NCI-H510A (cell line): ENCODE data around the gene ATRIP.
"Not testable (repeated sequence)": the region's sequence is repeated elsewhere in the genome, so short reads cannot be mapped to it uniquely, and the experiment has no call there.

Experiments
- DNase-seq: peaks from one replicate; lab custom pipeline; 2025; lab: John Stamatoyannopoulos, UW

Gene ATRIP

GRCh38 chr3:48437812-48438211 is 8.7 kb upstream of the ATRIP start:
- no peak for DNase-seq

DNA sequence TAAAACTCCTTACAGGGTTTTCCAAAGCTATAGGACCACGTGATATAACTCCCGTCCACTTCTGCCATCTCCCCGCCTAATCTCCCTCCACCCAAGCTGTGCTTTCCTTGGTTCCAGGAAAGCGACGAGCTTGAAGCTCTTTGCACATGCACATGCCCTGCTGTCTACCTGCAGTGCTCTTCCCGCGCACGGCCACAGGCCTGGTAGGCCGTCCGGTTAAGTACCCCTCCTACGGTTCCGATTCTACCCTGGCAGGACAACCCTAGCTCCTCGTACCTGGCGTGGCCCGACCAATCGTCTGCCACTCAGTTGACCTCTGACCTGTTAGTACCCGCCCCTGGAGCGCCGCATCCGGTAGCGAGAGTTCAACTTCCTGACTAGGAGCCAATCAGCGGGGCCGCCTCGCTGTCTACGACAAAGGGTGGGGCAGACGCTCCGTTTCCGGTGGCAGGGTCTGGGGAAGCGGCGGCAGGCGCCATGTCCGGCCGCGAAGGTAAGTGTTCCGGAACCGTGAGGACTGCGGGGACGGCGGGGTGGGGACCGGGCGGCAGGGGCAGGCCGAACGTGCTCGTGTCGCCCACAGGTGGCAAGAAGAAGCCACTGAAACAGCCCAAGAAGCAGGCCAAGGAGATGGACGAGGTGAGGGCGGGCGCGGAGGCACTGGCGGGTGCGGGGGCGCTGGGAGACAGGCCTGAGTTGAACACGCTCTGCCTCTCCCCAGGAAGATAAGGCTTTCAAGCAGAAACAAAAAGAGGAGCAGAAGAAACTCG is 6.5 kb upstream of the ATRIP start, which contains the start of the genes CCDC51 and TMA7:
CCDC51 (minus strand) TSS at position 300 of the 770 bp plus-strand sequence. CDS start 4,991 bp downstream, outside the sequence.
TMA7 (plus strand) TSS at position 438 of the 770 bp plus-strand sequence; CDS start at position 478, 40 bp downstream.
- peak; percentile 94 for DNase-seq

DNA sequence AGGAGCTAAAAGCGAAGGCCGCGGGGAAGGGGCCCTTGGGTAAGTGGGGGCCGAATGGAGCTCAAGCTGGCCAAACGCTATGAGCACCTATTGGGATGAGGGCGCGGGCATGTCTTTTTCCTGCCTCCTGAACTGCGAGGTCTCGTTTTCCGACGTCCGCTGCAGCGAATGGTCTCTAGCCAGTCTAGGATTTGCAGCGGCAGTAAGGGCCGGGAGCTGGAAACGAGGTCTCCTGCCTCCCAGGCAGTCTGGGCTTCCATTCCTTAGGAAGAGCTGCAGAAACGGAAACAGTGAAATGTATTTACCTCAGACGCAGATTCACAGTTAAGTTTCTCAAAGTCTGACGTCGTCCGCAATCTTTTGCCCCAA is 6.0 kb upstream of the ATRIP start:
- no peak for DNase-seq

- no peak for DNase-seq
These were observed 4.6 kb upstream of the ATRIP start for GRCh38 chr3:48441940-48442339.

DNA sequence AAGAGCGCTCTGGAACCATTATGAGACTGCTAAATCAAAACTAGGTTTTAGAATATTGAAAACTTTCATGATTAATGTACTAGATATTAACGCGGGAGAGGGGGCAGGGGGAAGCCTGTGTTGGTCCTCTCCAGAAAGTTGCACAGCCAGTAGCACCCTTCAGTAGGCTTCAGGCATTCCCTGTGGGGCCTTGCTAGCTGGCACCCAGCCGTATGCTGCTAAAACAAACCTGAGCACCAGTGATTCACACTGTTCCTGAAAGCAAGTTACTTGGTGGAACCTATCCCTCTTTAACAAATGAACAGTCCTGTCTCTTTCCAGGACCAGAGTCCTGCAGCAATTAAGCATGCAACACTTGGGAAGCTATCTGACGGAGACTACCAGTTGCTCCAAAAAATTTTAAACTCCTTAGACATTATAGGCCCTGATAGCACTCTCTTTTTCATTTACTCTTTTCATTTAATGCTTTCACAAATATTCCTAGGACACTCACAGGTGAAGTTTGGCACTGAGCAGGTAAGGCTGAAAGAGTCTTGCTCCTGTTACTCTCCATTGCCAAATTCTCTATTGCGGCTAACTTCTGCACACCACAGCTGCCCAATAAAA is 1.2 kb upstream of the ATRIP start:
- no peak for DNase-seq

DNA sequence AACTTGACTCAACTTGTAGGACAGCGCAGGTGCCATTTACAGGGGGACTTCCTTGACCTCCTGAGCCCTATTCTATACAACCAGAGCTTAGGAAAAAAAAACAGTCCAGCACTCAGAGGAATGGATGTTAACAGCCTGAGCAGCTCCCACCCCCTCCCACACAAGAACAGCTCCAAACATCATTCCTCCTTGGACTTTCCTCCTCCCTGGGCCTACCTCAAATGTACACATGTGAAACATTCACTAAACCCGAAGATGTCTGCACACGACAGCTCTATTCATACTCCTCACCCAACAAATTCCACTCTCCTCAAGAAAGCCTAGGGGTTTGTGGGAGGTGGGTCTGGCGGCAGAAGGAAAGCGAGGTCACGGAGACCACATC is 503 bp upstream of the ATRIP start:
- DNase-seq = no peak

- no peak for DNase-seq
These were observed 4.7 kb downstream of the ATRIP start for GRCh38 chr3:48451270-48451669.

GRCh38 chr3:48456456-48456855 is 9.9 kb downstream of the ATRIP start:
- DNase-seq = no peak

DNA sequence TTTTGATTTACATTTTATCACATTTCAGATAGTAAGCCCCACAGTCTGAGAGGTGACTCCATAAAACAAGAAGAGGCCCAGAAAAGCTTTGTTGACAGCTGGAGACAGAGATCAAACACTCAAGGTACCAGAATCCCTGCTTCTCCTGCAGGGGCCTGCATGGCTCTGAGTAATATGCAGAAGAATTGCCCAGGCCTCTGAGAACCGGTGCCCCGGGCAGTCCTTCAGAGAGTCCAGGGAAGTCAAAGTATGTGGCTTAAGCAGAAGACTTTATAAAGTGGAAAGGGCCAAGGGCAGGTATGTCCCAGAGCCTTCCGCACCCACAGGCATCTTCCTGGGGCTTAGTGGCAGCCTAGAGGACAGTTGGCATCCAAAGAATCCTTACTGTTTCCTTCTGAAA is 12.8 kb downstream of the ATRIP start:
- DNase-seq = no peak

DNA sequence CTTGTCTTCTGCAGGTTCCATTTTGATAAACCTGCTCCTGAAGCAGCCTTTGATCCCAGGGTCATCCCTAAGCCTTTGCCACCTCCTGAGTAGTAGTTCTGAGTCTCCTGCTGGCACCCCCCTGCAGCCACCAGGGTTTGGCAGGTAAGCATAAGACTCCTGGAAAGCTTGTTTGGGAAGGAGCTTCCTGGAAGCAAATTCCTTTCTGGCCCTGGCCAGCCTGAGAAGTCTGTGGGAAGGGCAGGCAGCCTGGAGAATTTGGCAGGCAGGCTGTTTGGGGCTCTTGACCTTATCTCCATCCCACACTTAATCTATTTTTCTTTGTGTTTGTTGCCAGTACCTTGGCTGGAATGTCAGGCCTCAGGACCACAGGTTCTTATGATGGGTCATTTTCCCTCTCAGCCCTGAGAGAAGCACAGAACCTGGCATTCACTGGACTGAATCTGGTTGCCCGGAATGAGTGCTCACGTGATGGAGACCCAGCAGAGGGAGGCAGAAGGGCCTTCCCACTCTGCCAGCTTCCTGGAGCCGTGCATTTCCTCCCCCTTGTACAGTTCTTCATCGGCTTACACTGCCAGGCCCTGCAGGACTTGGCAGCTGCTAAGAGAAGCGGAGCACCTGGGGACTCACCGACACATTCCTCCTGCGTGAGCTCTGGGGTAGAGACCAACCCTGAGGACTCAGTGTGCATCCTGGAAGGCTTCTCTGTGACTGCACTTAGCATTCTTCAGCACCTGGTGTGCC is 13.4 kb downstream of the ATRIP start:
- no peak for DNase-seq

DNA sequence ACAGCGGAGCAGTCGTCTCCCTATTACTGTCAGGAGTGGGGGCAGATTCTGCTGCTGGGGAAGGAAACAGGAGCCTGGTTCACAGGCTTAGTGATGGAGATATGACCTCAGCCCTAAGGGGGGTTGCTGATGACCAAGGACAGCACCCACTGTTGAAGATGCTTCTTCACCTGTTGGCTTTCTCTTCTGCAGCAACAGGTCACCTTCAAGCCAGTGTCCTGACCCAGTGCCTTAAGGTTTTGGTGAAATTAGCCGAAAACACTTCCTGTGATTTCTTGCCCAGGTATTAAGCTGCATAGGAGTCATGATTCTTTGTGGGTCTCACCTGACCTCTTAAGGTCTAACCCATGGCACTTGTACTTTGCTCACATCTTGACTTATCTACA is 14.0 kb downstream of the ATRIP start:
- DNase-seq = no peak

GRCh38 chr3:48461767-48462166 is 15.2 kb downstream of the ATRIP start:
- DNase-seq = not testable (repeated sequence)

- DNase-seq = no peak
These were observed 17.2 kb downstream of the ATRIP start for GRCh38 chr3:48463703-48464102.

DNA sequence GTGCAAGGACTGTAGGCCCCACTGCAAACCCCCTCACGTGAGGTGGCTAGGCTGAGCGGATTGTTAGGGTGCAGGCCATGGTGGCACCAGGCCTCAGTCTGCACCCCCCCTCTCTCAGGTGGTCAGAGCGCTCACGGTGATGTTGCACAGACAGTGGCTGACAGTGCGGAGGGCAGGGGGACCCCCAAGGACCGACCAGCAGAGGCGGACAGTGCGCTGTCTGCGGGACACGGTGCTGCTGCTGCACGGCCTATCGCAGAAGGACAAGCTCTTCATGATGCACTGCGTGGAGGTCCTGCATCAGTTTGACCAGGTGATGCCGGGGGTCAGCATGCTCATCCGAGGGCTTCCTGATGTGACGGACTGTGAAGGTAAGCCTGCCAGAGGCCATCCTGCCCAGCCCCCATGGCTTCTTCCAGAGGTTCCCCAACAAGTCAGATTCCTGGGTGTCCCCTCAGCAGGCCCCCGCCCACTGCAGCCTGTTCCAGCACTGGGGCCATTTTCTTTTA is 18.2 kb downstream of the ATRIP start:
- no peak for DNase-seq

GRCh38 chr3:48465237-48465530 is 18.6 kb downstream of the ATRIP start:
- no peak for DNase-seq

DNA sequence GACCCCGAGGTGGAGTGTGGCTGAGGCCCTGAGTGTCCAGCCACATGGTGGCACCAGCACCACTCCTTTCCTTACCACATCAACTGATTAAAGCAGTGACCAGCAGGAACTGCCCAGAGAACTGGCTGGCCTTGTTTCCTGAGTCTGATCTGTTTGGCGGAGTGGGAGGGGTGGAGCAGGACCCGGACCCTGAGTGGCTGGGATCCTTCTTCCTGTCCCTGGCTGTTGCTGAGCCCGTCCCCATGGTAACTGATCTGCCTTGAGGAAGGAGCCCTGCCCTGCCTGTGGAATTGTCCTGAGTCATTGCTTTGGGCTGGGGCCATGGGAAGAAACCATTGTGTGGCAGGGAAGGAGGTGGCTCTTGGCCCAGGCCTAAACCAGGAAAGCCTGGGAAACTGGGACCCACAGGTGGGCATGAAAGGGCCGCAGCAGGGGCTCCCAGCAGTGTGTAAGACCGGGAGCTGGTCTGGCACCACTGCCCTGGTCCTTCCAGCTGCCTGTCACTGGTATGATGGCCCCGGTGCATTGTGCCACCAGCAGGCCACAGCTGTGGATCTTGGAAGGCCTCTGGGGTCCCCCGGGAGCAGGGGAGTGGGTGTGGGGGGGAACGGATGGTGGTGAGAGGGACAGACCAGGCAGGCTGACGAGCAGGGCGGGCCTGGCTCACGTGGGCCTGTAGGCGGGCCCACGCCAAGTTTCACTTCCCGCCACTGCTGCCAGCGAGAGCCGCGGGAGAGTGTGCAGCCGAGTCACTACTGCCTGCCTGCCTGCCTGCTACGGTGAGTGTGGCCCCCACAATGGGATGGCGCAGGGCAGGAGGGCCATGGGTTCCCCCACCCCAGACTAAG is 19.2 kb downstream of the ATRIP start:
- DNase-seq = peak; percentile 85

DNA sequence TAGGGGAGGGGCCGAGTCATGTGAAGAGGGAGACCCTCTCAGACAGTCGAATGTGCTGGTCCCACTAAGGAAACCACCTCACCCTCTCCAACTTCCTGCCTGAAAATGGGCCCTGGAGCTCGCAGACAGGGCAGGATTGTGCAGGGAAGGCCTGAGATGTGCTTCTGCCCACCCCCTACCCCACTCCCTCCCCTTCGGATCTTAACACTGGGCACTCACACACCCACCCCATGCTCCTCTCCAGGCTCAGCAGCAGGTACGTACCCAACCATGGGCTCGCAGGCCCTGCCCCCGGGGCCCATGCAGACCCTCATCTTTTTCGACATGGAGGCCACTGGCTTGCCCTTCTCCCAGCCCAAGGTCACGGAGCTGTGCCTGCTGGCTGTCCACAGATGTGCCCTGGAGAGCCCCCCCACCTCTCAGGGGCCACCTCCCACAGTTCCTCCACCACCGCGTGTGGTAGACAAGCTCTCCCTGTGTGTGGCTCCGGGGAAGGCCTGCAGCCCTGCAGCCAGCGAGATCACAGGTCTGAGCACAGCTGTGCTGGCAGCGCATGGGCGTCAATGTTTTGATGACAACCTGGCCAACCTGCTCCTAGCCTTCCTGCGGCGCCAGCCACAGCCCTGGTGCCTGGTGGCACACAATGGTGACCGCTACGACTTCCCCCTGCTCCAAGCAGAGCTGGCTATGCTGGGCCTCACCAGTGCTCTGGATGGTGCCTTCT is 20.0 kb downstream of the ATRIP start:
- no peak for DNase-seq

GRCh38 chr3:48467110-48467454 is 20.5 kb downstream of the ATRIP start:
- no peak for DNase-seq

DNA sequence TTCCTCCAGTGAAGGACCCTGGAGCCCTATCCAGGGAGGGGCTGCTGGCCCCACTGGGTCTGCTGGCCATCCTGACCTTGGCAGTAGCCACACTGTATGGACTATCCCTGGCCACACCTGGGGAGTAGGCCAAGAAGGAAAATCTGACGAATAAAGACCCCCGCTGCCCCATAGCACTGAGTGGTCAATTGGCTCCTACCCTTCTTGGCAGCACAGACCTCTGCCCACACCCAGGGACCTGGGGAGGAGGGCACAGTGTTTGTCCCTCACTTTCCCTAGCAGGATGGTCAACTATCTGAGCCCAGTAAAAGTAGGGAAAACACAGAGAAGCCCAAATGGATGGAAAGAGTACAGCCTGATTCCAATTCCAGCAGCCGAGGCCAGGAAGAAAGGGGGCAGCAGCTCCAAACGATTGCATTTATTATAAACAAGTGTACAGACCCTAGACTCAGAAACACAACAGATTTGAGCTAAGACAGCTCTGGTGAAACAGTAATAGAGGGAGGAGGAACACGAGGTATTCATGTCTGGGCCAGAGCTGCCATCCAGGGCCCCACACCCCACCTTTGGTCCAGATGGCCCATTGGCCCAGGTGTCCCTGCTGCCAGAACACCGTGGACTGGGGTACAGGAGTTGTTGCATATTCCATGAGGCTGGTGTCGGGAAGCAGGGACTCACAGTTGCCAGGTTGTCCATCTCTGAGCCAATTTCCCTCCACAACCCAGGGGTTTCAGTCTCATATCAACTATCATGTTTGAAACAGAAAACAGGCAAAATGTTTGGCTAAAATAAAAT is 21.1 kb downstream of the ATRIP start:
- DNase-seq = no peak

GRCh38 chr3:48468329-48468731 is 21.8 kb downstream of the ATRIP start:
- no peak for DNase-seq
